Mucosa of rectum (tissue), 2 donors: ENCODE data around the gene SSR4.

ENCODE experiments used
- H3K27ac ChIP-seq, 2 donors: one replicate each; pipeline ENCODE4 v1.7.0; 2013; ENCODE audit warnings: inconsistent platforms in 2 of 2, low read depth in 2 of 2, low read length in 2 of 2
- H3K27me3 ChIP-seq, 2 donors: one replicate each; pipeline ENCODE4 v1.7.0; 2013; ENCODE audit warnings: low read length in 2 of 2; ENCODE audit not compliant: control insufficient read depth in 2 of 2, insufficient read depth in 2 of 2
- H3K36me3 ChIP-seq, 2 donors: one replicate each; pipeline ENCODE4 v1.7.0; 2013; ENCODE audit warnings: low read length in 2 of 2; ENCODE audit not compliant: control insufficient read depth in 2 of 2, insufficient read depth in 2 of 2
- H3K4me1 ChIP-seq, 2 donors: one replicate each; pipeline ENCODE4 v1.7.0; 2013; ENCODE audit warnings: low read length in 2 of 2, mild to moderate bottlenecking in 1 of 2; ENCODE audit not compliant: control insufficient read depth in 2 of 2, insufficient read depth in 2 of 2
- H3K4me3 ChIP-seq, 2 donors: one replicate each; pipeline ENCODE4 v1.7.0; 2013; ENCODE audit warnings: low read length in 2 of 2
- H3K9ac ChIP-seq, 2 donors: one replicate each; pipeline ENCODE4 v1.7.0; 2013; ENCODE audit warnings: low read length in 2 of 2, low read depth in 1 of 2, mild to moderate bottlenecking in 1 of 2
- H3K9me3 ChIP-seq, 2 donors: one replicate each; pipeline ENCODE4 v1.7.0; 2013; ENCODE audit warnings: low read length in 2 of 2; ENCODE audit not compliant: control insufficient read depth in 2 of 2
- donor health status: healthy.
- donor health status: Normal muscosa, but diverticular disease.

The SSR4 gene

GRCh38 chrX:153769865-153770600, 24.4 kb upstream of the SSR4 start:
- no peaks in the 10 kb centered on the region for H3K36me3 ChIP-seq
- H3K27ac ChIP-seq: no peak overlapping the region
- no peak overlapping the region for H3K9ac ChIP-seq
- H3K27me3 ChIP-seq: peaks cover 0 to 1% of the 10 kb centered on the region in 2 donors
- no peaks in the 10 kb centered on the region for H3K9me3 ChIP-seq
- no peak overlapping the region for H3K4me3 ChIP-seq
- peaks cover 0 to 4% of the 10 kb centered on the region in 2 donors for H3K4me1 ChIP-seq

GRCh38 chrX:153770601-153771414, 23.7 kb upstream of the SSR4 start:
- Histone ChIP-seq H3K27ac (no peak overlapping the region), H3K9ac (no peak overlapping the region), H3K27me3 (peaks cover 0 to 1% of the 10 kb centered on the region in 2 donors), H3K4me3 (no peak overlapping the region), H3K4me1 (peaks cover 0 to 4% of the 10 kb centered on the region in 2 donors), H3K9me3 (no peaks in the 10 kb centered on the region), H3K36me3 (no peaks in the 10 kb centered on the region)

- Histone ChIP-seq H3K9ac (no peak overlapping the region), H3K27me3 (peaks cover 0 to 1% of the 10 kb centered on the region in 2 donors), H3K9me3 (no peaks in the 10 kb centered on the region), H3K4me3 (no peak overlapping the region), H3K27ac (no peak overlapping the region), H3K4me1 (peaks cover 0 to 1% of the 10 kb centered on the region in 2 donors), H3K36me3 (no peaks in the 10 kb centered on the region)
These were observed 22.8 kb upstream of the SSR4 start for GRCh38 chrX:153771415-153772315.

- Histone ChIP-seq H3K9me3 (no peaks in the 10 kb centered on the region), H3K36me3 (no peaks in the 10 kb centered on the region), H3K4me3 (no peak overlapping the region), H3K9ac (no peak overlapping the region), H3K4me1 (no peaks in the 10 kb centered on the region), H3K27me3 (peaks cover 0 to 1% of the 10 kb centered on the region in 2 donors), H3K27ac (no peak overlapping the region)
These were observed 21.9 kb upstream of the SSR4 start for GRCh38 chrX:153772316-153773217.

- no peaks in the 10 kb centered on the region for H3K4me1 ChIP-seq
- no peak overlapping the region for H3K4me3 ChIP-seq
- peaks cover 0 to 1% of the 10 kb centered on the region in 2 donors for H3K27me3 ChIP-seq
- no peaks in the 10 kb centered on the region for H3K9me3 ChIP-seq
- H3K9ac ChIP-seq: no peak overlapping the region
- no peak overlapping the region for H3K27ac ChIP-seq
- H3K36me3 ChIP-seq: no peaks in the 10 kb centered on the region
These were observed 21.3 kb upstream of the SSR4 start for GRCh38 chrX:153773218-153773611.

GRCh38 chrX:153773741-153774575, 20.5 kb upstream of the SSR4 start:
- H3K4me3 ChIP-seq: no peak overlapping the region
- H3K4me1 ChIP-seq: no peaks in the 10 kb centered on the region
- H3K27me3 ChIP-seq: peaks cover 0 to 2% of the 10 kb centered on the region in 2 donors
- H3K9ac ChIP-seq: no peak overlapping the region
- no peak overlapping the region for H3K27ac ChIP-seq
- no peaks in the 10 kb centered on the region for H3K9me3 ChIP-seq
- no peaks in the 10 kb centered on the region for H3K36me3 ChIP-seq

GRCh38 chrX:153774576-153775292, 19.7 kb upstream of the SSR4 start:
- no peak overlapping the region for H3K27ac ChIP-seq
- no peak overlapping the region for H3K9ac ChIP-seq
- peaks cover 2% of the 10 kb centered on the region in 2 donors for H3K27me3 ChIP-seq
- no peaks in the 10 kb centered on the region for H3K36me3 ChIP-seq
- no peaks in the 10 kb centered on the region for H3K4me1 ChIP-seq
- no peak overlapping the region for H3K4me3 ChIP-seq
- no peaks in the 10 kb centered on the region for H3K9me3 ChIP-seq

- no peak overlapping the region for H3K4me3 ChIP-seq
- H3K27ac ChIP-seq: no peak overlapping the region
- H3K36me3 ChIP-seq: no peaks in the 10 kb centered on the region
- no peaks in the 10 kb centered on the region for H3K9me3 ChIP-seq
- no peaks in the 10 kb centered on the region for H3K4me1 ChIP-seq
- peaks cover 2 to 6% of the 10 kb centered on the region in 2 donors for H3K27me3 ChIP-seq
- no peak overlapping the region for H3K9ac ChIP-seq
These were observed 19.0 kb upstream of the SSR4 start for GRCh38 chrX:153775293-153776119.
